HG02642 (cell line): ENCODE results near the gene LRRK1.

Source experiments
- ATAC-seq: cut with Tn5 transposase; IDR thresholded peaks from one replicate; pipeline ENCODE4 v1.9.1; 2021; ENCODE audit warnings: mild to moderate bottlenecking; ENCODE audit not compliant: unreplicated experiment, poor library complexity

Gene LRRK1

GRCh38 chr15:101118116-101118515 is 199.0 kb downstream of the LRRK1 start:
- ATAC-seq, result no peak

- ATAC-seq, result no peak
These were observed 199.5 kb downstream of the LRRK1 start for GRCh38 chr15:101118615-101119014.

GRCh38 chr15:101119181-101119580 is 200.0 kb downstream of the LRRK1 start:
- no peak for ATAC-seq
